Esophagus (tissue), 2 donors: Measurements from ENCODE around the gene ANTXR1. TPM values are rescaled to one million over a fixed set of nuclear protein-coding genes. Genes with fewer than 3 reads are reported as not detected.
"Not testable (repeated sequence)": the region's sequence is repeated elsewhere in the genome, so short reads cannot be mapped to it uniquely, and the experiment has no call there.

ENCODE experiments used
- H3K27ac ChIP-seq, 2 donors: one replicate each; pipeline ENCODE4 v1.5.1; 2013; ENCODE audit warnings: low read depth in 2 of 2, mild to moderate bottlenecking in 2 of 2, inconsistent platforms in 1 of 2, low read length in 1 of 2, moderate library complexity in 1 of 2
- H3K27me3 ChIP-seq, 2 donors: one replicate each; pipeline ENCODE4 v1.6.1; 2013; ENCODE audit warnings: low read length in 2 of 2, control low read depth in 1 of 2, mild to moderate bottlenecking in 1 of 2; ENCODE audit not compliant: insufficient read depth in 2 of 2, control insufficient read depth in 1 of 2
- H3K36me3 ChIP-seq, 2 donors: one replicate each; pipeline ENCODE4 v1.6.1; 2013; ENCODE audit warnings: low read length in 1 of 2; ENCODE audit not compliant: control insufficient read depth in 2 of 2, insufficient read depth in 2 of 2
- H3K4me1 ChIP-seq, 2 donors: one replicate each; pipeline ENCODE4 v1.6.1; 2013; ENCODE audit warnings: low read length in 1 of 2; ENCODE audit not compliant: control insufficient read depth in 2 of 2, insufficient read depth in 2 of 2
- H3K4me3 ChIP-seq, 2 donors: one replicate each; pipeline ENCODE4 v1.5.1; 2013; ENCODE audit warnings: low read length in 2 of 2, mild to moderate bottlenecking in 2 of 2, low read depth in 1 of 2, moderate library complexity in 1 of 2
- H3K9me3 ChIP-seq, 2 donors: one replicate each; pipeline ENCODE4 v1.6.1; 2013; ENCODE audit warnings: mild to moderate bottlenecking in 2 of 2, low read depth in 1 of 2, low read length in 1 of 2, moderate library complexity in 1 of 2; ENCODE audit not compliant: control insufficient read depth in 2 of 2, insufficient read depth in 1 of 2
- WGBS, 2 donors: extraction: QIAGEN DNeasy Blood & Tissue Kit; methylation state at CpG; one replicate each; pipeline ENCODE4 v1.1.7; 2013; 5-methylcytosine and 5-hydroxymethylcytosine counted together
- polyA plus RNA-seq, 2 donors: library from polyadenylated mRNA; stranded (reverse); fragments of 200-250 nt; gene quantifications; one replicate each; pipeline ENCODE4 v1.2.3, GENCODE V29; 2013
- donor health status: healthy with polysubstance abuse.
- donor health status: Bipolar disorder and iron deficiency.

Gene ANTXR1
- polyA plus RNA-seq, 2 donors = 5.0 to 8.5 TPM

- not testable (repeated sequence) for H3K27me3 ChIP-seq, H3K4me3 ChIP-seq, H3K9me3 ChIP-seq, H3K36me3 ChIP-seq, H3K27ac ChIP-seq, H3K4me1 ChIP-seq
- 90 to 96% methylated on average over 4 of the region's 4 CpGs for WGBS, 2 donors
Measured at GRCh38 chr2:69235835-69236234, 222.9 kb downstream of the ANTXR1 start.

- Histone ChIP-seq H3K36me3 (no peaks in the 10 kb centered on the region), H3K4me3 (no peak overlapping the region), H3K4me1 (no peaks in the 10 kb centered on the region), H3K27me3 (no peaks in the 10 kb centered on the region), H3K27ac (peak overlapping the region in 1 of 2 donors; percentile 37), H3K9me3 (no peaks in the 10 kb centered on the region)
- 47 to 50% methylated on average over 6 of the region's 6 CpGs for WGBS, 2 donors
Measured at GRCh38 chr2:69237070-69237670, 224.2 kb downstream of the ANTXR1 start.

GRCh38 chr2:69238449-69239031, 225.6 kb downstream of the ANTXR1 start:
- H3K27ac ChIP-seq = no peak overlapping the region
- H3K4me3 ChIP-seq = no peak overlapping the region
- no peaks in the 10 kb centered on the region for H3K4me1 ChIP-seq
- no peaks in the 10 kb centered on the region for H3K27me3 ChIP-seq
- 71 to 74% methylated on average over 6 of the region's 6 CpGs for WGBS, 2 donors
- no peaks in the 10 kb centered on the region for H3K36me3 ChIP-seq
- H3K9me3 ChIP-seq = no peaks in the 10 kb centered on the region

GRCh38 chr2:69241093-69241492, 228.1 kb downstream of the ANTXR1 start:
- Histone ChIP-seq H3K4me3 (no peak overlapping the region), H3K4me1 (no peaks in the 10 kb centered on the region), H3K9me3 (no peaks in the 10 kb centered on the region), H3K27ac (no peak overlapping the region), H3K27me3 (no peaks in the 10 kb centered on the region), H3K36me3 (no peaks in the 10 kb centered on the region)
- 50 to 56% methylated on average over 7 of the region's 7 CpGs for WGBS, 2 donors

- no peak overlapping the region for H3K4me3 ChIP-seq
- WGBS, 2 donors = 87% methylated on average over 9 of the region's 9 CpGs
- H3K27me3 ChIP-seq = no peaks in the 10 kb centered on the region
- peak overlapping the region in 1 of 2 donors; percentile 56 for H3K27ac ChIP-seq
- no peaks in the 10 kb centered on the region for H3K4me1 ChIP-seq
- H3K9me3 ChIP-seq = no peaks in the 10 kb centered on the region
- no peaks in the 10 kb centered on the region for H3K36me3 ChIP-seq
Measured at GRCh38 chr2:69241664-69242514, 228.9 kb downstream of the ANTXR1 start.

- Histone ChIP-seq H3K9me3 (no peaks in the 10 kb centered on the region), H3K4me1 (no peaks in the 10 kb centered on the region), H3K27ac (peak overlapping the region; percentile 5 to 55), H3K4me3 (no peak overlapping the region), H3K36me3 (peaks cover 0 to 2% of the 10 kb centered on the region in 2 donors), H3K27me3 (no peaks in the 10 kb centered on the region)
- 59 to 73% methylated on average over 7 of the region's 7 CpGs for WGBS, 2 donors
Measured at GRCh38 chr2:69242651-69243051, 229.7 kb downstream of the ANTXR1 start.

GRCh38 chr2:69243652-69244051, 230.7 kb downstream of the ANTXR1 start:
- Histone ChIP-seq H3K27ac (no peak overlapping the region), H3K9me3 (no peaks in the 10 kb centered on the region), H3K4me3 (no peak overlapping the region), H3K4me1 (no peaks in the 10 kb centered on the region), H3K27me3 (no peaks in the 10 kb centered on the region), H3K36me3 (peaks cover 0 to 3% of the 10 kb centered on the region in 2 donors)
- WGBS, 2 donors = 84 to 92% methylated on average over 4 of the region's 4 CpGs

- Histone ChIP-seq H3K27me3 (no peaks in the 10 kb centered on the region), H3K27ac (no peak overlapping the region), H3K4me3 (no peak overlapping the region), H3K4me1 (no peaks in the 10 kb centered on the region), H3K36me3 (peaks cover 0 to 3% of the 10 kb centered on the region in 2 donors), H3K9me3 (no peaks in the 10 kb centered on the region)
- WGBS, 2 donors = 87 to 90% methylated on average over 6 of the region's 6 CpGs
Measured at GRCh38 chr2:69244882-69245281, 231.9 kb downstream of the ANTXR1 start.

- Histone ChIP-seq H3K4me1 (no peaks in the 10 kb centered on the region), H3K27ac (no peak overlapping the region), H3K9me3 (no peaks in the 10 kb centered on the region), H3K4me3 (no peak overlapping the region), H3K36me3 (peaks cover 0 to 3% of the 10 kb centered on the region in 2 donors), H3K27me3 (no peaks in the 10 kb centered on the region)
- 94 to 95% methylated on average over 9 of the region's 9 CpGs for WGBS, 2 donors
Measured at GRCh38 chr2:69247583-69247982, 234.6 kb downstream of the ANTXR1 start.
